ENCODE measurements around the gene SUPT20HL2.

The SUPT20HL2 gene

DNA sequence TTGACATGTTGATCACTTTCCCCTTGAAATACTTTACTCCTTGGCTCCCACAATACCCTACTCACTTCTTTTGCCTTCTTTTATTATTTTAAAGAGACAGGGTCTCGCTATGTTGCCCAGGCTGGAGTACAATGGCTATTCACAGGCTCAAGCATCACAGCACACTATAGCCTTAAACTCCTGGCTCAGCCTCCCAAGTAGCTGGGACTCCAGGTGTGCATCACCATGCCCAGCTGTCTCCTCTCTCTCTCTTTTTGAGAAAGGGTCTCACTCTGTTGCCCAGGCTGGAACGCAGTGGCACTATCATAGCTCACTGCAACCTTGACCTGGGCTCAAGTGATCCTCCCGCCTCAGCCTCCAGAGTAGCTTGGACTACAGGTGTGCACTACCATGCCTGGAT lies 51.6 kb downstream of the SUPT20HL2 start:
- TF ChIP-seq, protein P1, sequence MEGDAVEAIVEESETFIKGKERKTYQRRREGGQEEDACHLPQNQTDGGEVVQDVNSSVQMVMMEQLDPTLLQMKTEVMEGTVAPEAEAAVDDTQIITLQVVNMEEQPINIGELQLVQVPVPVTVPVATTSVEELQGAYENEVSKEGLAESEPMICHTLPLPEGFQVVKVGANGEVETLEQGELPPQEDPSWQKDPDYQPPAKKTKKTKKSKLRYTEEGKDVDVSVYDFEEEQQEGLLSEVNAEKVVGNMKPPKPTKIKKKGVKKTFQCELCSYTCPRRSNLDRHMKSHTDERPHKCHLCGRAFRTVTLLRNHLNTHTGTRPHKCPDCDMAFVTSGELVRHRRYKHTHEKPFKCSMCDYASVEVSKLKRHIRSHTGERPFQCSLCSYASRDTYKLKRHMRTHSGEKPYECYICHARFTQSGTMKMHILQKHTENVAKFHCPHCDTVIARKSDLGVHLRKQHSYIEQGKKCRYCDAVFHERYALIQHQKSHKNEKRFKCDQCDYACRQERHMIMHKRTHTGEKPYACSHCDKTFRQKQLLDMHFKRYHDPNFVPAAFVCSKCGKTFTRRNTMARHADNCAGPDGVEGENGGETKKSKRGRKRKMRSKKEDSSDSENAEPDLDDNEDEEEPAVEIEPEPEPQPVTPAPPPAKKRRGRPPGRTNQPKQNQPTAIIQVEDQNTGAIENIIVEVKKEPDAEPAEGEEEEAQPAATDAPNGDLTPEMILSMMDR (IDR thresholded peaks at IDR 0.05), result no peak
- H3K4me1 ChIP-seq, result no peaks in the 10 kb centered on the region
- H3K9me3 ChIP-seq (ENCODE audit: control insufficient read depth, low read length), result no peaks in the 10 kb centered on the region
- H3K36me3 ChIP-seq (ENCODE audit: control insufficient read depth, insufficient read depth, low read length), result no peaks in the 10 kb centered on the region
- H3K27me3 ChIP-seq (ENCODE audit: control insufficient read depth, insufficient read depth, low read length), result no peaks in the 10 kb centered on the region
- no peak overlapping the region for H3K4me3 ChIP-seq (ENCODE audit: low read depth, low read length)
- no peaks in the 10 kb centered on the region for H3K79me2 ChIP-seq
- H3K4me2 ChIP-seq (ENCODE audit: low read length), result no peak overlapping the region
- H3K27ac ChIP-seq, result no peak overlapping the region
- H2AFZ ChIP-seq, result no peak overlapping the region
- H3K9ac ChIP-seq, result no peak overlapping the region

Data from parathyroid adenoma (tissue), 2 donors.